Caco-2 (cell line): ENCODE results near the gene KMT5B. TPM values are rescaled to one million over a fixed set of nuclear protein-coding genes. Genes with fewer than 3 reads are reported as not detected.

Experiments used
- BruUV-seq: library from RNA; stranded (reverse); fragments of 400-500 nt; replicated peaks from 2 replicates; lab custom pipeline; 2021; lab: Mats Ljungman, UMichigan
- CTCF ChIA-PET: fragments of 300-600 bp; sonication (Branson Sonifier 250); formaldehyde crosslinking; loops from one replicate; lab custom pipeline; 2022; ENCODE audit warnings: antibody characterized with exemption; lab: Charles Lee
- POLR2A ChIA-PET: fragments of 300-600 bp; sonication (Branson Sonifier 250); formaldehyde crosslinking; loops from one replicate; lab custom pipeline; 2022; ENCODE audit warnings: antibody characterized with exemption; lab: Charles Lee
- DNase-seq, 2 experiments: peaks; one replicate each; pipeline versions ENCODE4 v3.0.0 to v3.0.0-alpha.2; 2020 to 2022
- H3K27me3 ChIP-seq: replicated peaks from 2 replicates; pipeline ENCODE4 v1.6.0; 2011; ENCODE audit warnings: low read length; ENCODE audit not compliant: control insufficient read depth, insufficient read depth
- H3K36me3 ChIP-seq: 2 replicates; pipeline ENCODE4 v1.5.1; 2011; ENCODE audit warnings: low read length; ENCODE audit not compliant: control insufficient read depth, insufficient read depth
- H3K4me1 ChIP-seq: fragments of 250-450 bp; sonication (Bioruptor Pico); 2 replicates; pipeline ENCODE4 v1.5.1; 2020; ENCODE audit warnings: mild to moderate bottlenecking
- H3K4me3 ChIP-seq: 2 replicates; pipeline ENCODE4 v1.5.1; 2011; ENCODE audit warnings: low read depth, mild to moderate bottlenecking, control low read depth, low read length
- H3K9me3 ChIP-seq: fragments of 250-450 bp; sonication (Bioruptor Pico); 2 replicates; pipeline ENCODE4 v1.5.1; 2020; ENCODE audit warnings: mild to moderate bottlenecking, moderate library complexity
- H3K27ac Mint-ChIP-seq: one replicate; pipeline ENCODE4 v1.8.0; 2022; ENCODE audit warnings: mixed read lengths; ENCODE audit not compliant: unreplicated experiment
- H3K27me3 Mint-ChIP-seq: one replicate; pipeline ENCODE4 v1.8.0; 2022; ENCODE audit warnings: mixed read lengths; ENCODE audit not compliant: insufficient read depth, unreplicated experiment
- H3K36me3 Mint-ChIP-seq: one replicate; pipeline ENCODE4 v1.8.0; 2022; ENCODE audit warnings: mild to moderate bottlenecking, mixed read lengths; ENCODE audit not compliant: insufficient read depth, unreplicated experiment
- H3K4me1 Mint-ChIP-seq: one replicate; pipeline ENCODE4 v1.8.0; 2022; ENCODE audit warnings: low read depth, mixed read lengths; ENCODE audit not compliant: unreplicated experiment
- H3K4me3 Mint-ChIP-seq: one replicate; pipeline ENCODE4 v1.8.0; 2022; ENCODE audit warnings: mild to moderate bottlenecking, moderate library complexity, mixed read lengths; ENCODE audit not compliant: unreplicated experiment
- H3K9me3 Mint-ChIP-seq: one replicate; pipeline ENCODE4 v1.8.0; 2022; ENCODE audit warnings: mixed read lengths; ENCODE audit not compliant: unreplicated experiment
- CTCF ChIP-seq, 2 experiments: fragments of 200-600 bp in 1 of 2; IDR thresholded peaks; 1 replicate in 1 of 2; 2 replicates in 1 of 2; pipeline versions ENCODE4 v1.5.1 to v1.8.0; 2011 to 2022; ENCODE audit warnings: antibody characterized with exemption in 1 of 2, control low read depth in 1 of 2, inconsistent platforms in 1 of 2, low read depth in 1 of 2, low read length in 1 of 2, mild to moderate bottlenecking in 1 of 2, moderate library complexity in 1 of 2; ENCODE audit not compliant: insufficient read depth in 1 of 2, severe bottlenecking in 1 of 2, unreplicated experiment in 1 of 2
- intact Hi-C: fragments of 100-400 bp; cut with micrococcal nuclease; formaldehyde crosslinking; loops from one replicate; pipeline ENCODE4 v1.10.0; 2022; ENCODE audit not compliant: unreplicated experiment
- total RNA-seq: library from RNA; stranded (reverse); gene quantifications from 2 replicates; pipeline ENCODE4 v1.2.3, GENCODE V29; 2022

Gene KMT5B
- total RNA-seq, 1 experiment from 2014 or later, result 91.2 TPM

GRCh38 chr11:68160100-68160695 lies 52.9 kb downstream of the KMT5B start:
- no peaks in the 10 kb centered on the region for H3K9me3 Mint-ChIP-seq
- intact Hi-C loops, result no loop called here
- peaks cover 8% of the 10 kb centered on the region for H3K36me3 ChIP-seq
- ChIA-PET CTCF (no interaction called here), POLR2A (no interaction called here)
- no TSS peak for BruUV-seq
- no peak for DNase-seq
- TF ChIP-seq CTCF (IDR thresholded peaks at IDR 0.05; ENCODE audit: insufficient read depth in 1 of 2, low read depth in 1 of 2, low read length in 1 of 2, severe bottlenecking in 1 of 2, unreplicated experiment in 1 of 2), result no peak
- H3K36me3 Mint-ChIP-seq, result peaks cover 30% of the 10 kb centered on the region
- H3K4me1 Mint-ChIP-seq, result no peaks in the 10 kb centered on the region
- no peaks in the 10 kb centered on the region for H3K27me3 ChIP-seq
- H3K4me1 ChIP-seq, result no peaks in the 10 kb centered on the region
- no peaks in the 10 kb centered on the region for H3K9me3 ChIP-seq
- H3K4me3 ChIP-seq, result no peak overlapping the region
- no peaks in the 10 kb centered on the region for H3K27me3 Mint-ChIP-seq
- H3K27ac Mint-ChIP-seq, result no peak overlapping the region
- no peak overlapping the region for H3K4me3 Mint-ChIP-seq

GRCh38 chr11:68159665-68160064 lies 53.4 kb downstream of the KMT5B start:
- BruUV-seq, result no TSS peak
- CTCF ChIA-PET, result no interaction called here
- no peak overlapping the region for H3K27ac Mint-ChIP-seq
- no peak overlapping the region for H3K4me3 Mint-ChIP-seq
- H3K27me3 Mint-ChIP-seq, result no peaks in the 10 kb centered on the region
- H3K9me3 Mint-ChIP-seq, result no peaks in the 10 kb centered on the region
- no peaks in the 10 kb centered on the region for H3K4me1 Mint-ChIP-seq
- Histone ChIP-seq H3K9me3 (no peaks in the 10 kb centered on the region), H3K4me3 (no peak overlapping the region), H3K27me3 (no peaks in the 10 kb centered on the region), H3K4me1 (no peaks in the 10 kb centered on the region), H3K36me3 (peaks cover 8% of the 10 kb centered on the region)
- no peak for TF ChIP-seq CTCF (IDR thresholded peaks at IDR 0.05; ENCODE audit: insufficient read depth in 1 of 2, low read depth in 1 of 2, low read length in 1 of 2, severe bottlenecking in 1 of 2, unreplicated experiment in 1 of 2)
- H3K36me3 Mint-ChIP-seq, result peaks cover 30% of the 10 kb centered on the region
- POLR2A ChIA-PET, result no interaction called here
- intact Hi-C loops, result no loop called here
- no peak for DNase-seq

GRCh38 chr11:68159161-68159560 lies 53.9 kb downstream of the KMT5B start:
- Mint-ChIP-seq H3K9me3 (no peaks in the 10 kb centered on the region), H3K27ac (no peak overlapping the region)
- POLR2A ChIA-PET, result interaction anchor here (0.6 kb wide), 1 partner anchor 37 kb away, joined by 3 read pairs; no protein-coding TSS in a partner anchor

More at GRCh38 chr11:68159161-68159560, 53.9 kb downstream of the KMT5B start:
- no TSS peak for BruUV-seq
- DNase-seq, result no peak
- CTCF ChIA-PET, result no interaction called here
- no peak for TF ChIP-seq CTCF (IDR thresholded peaks at IDR 0.05; ENCODE audit: insufficient read depth in 1 of 2, low read depth in 1 of 2, low read length in 1 of 2, severe bottlenecking in 1 of 2, unreplicated experiment in 1 of 2)
- no peaks in the 10 kb centered on the region for H3K27me3 Mint-ChIP-seq
- H3K4me3 ChIP-seq, result no peak overlapping the region
- H3K4me1 Mint-ChIP-seq, result no peaks in the 10 kb centered on the region
- H3K4me1 ChIP-seq, result no peaks in the 10 kb centered on the region
- H3K36me3 ChIP-seq, result peaks cover 4% of the 10 kb centered on the region; the same call in 1 of the 2 replicates
- H3K27me3 ChIP-seq, result no peaks in the 10 kb centered on the region
- no peaks in the 10 kb centered on the region for H3K9me3 ChIP-seq
- intact Hi-C loops, result no loop called here
- no peak overlapping the region for H3K4me3 Mint-ChIP-seq
- H3K36me3 Mint-ChIP-seq, result peaks cover 27% of the 10 kb centered on the region
